Endodermal cell (in vitro differentiated cells): ENCODE data around the gene DENND2A. TPM values are rescaled to one million over a fixed set of nuclear protein-coding genes. Genes with fewer than 3 reads are reported as not detected.
A peak's percentile ranks its signal among the peaks of the same experiment; 100 is the strongest.

ENCODE experiments used
- DNase-seq: peaks from one replicate; pipeline ENCODE4 v3.0.0-alpha.2; 2017
- H3K27ac ChIP-seq: 2 replicates; pipeline ENCODE4 v1.5.1; 2013; ENCODE audit warnings: mild to moderate bottlenecking, low read depth, low read length, moderate library complexity
- H3K27me3 ChIP-seq: 2 replicates; pipeline ENCODE4 v1.6.1; 2013; ENCODE audit warnings: mild to moderate bottlenecking, low read length, moderate library complexity; ENCODE audit not compliant: insufficient read depth, control insufficient read depth, poor library complexity, severe bottlenecking
- H3K36me3 ChIP-seq: 2 replicates; pipeline ENCODE4 v1.7.0; 2013; ENCODE audit warnings: mild to moderate bottlenecking, low read length, moderate library complexity; ENCODE audit not compliant: control insufficient read depth, insufficient read depth
- H3K4me1 ChIP-seq: one replicate; pipeline ENCODE4 v1.7.0; 2013; ENCODE audit warnings: low read length; ENCODE audit not compliant: control insufficient read depth, insufficient read depth
- H3K4me3 ChIP-seq: 2 replicates; pipeline ENCODE4 v1.5.1; 2013; ENCODE audit warnings: mild to moderate bottlenecking, low read length, moderate library complexity
- H3K9ac ChIP-seq: 2 replicates; pipeline ENCODE4 v1.6.1; 2013; ENCODE audit warnings: mild to moderate bottlenecking, low read length, moderate library complexity; ENCODE audit not compliant: poor library complexity, severe bottlenecking; ENCODE audit errors: extremely low read depth
- H3K9me3 ChIP-seq: 2 replicates; pipeline ENCODE4 v1.6.1; 2013; ENCODE audit warnings: mild to moderate bottlenecking, low read length, moderate library complexity; ENCODE audit not compliant: control insufficient read depth
- H3K27ac Mint-ChIP-seq: 2 replicates; pipeline ENCODE4 v1.8.0; 2020; ENCODE audit warnings: mixed read lengths
- H3K27me3 Mint-ChIP-seq: 2 replicates; pipeline ENCODE4 v1.8.0; 2021; ENCODE audit warnings: mild to moderate bottlenecking, mixed read lengths; ENCODE audit not compliant: insufficient read depth
- H3K36me3 Mint-ChIP-seq: 2 replicates; pipeline ENCODE4 v1.8.0; 2020; ENCODE audit warnings: low read depth, mixed read lengths
- H3K4me1 Mint-ChIP-seq: 2 replicates; pipeline ENCODE4 v1.8.0; 2020; ENCODE audit warnings: mixed read lengths
- H3K4me3 Mint-ChIP-seq: 2 replicates; pipeline ENCODE4 v1.8.0; 2020; ENCODE audit warnings: mild to moderate bottlenecking, moderate library complexity, mixed read lengths
- H3K9me3 Mint-ChIP-seq: 2 replicates; pipeline ENCODE4 v1.8.0; 2020; ENCODE audit warnings: mild to moderate bottlenecking, mixed read lengths
- CTCF ChIP-seq: fragments of 200-600 bp; sonication (generic); conservative IDR thresholded peaks from 2 replicates; pipeline ENCODE4 v1.5.0; 2021; ENCODE audit warnings: antibody characterized with exemption, mild to moderate bottlenecking
- WGBS, 2 experiments: methylation state at CpG; one replicate each; pipeline versions ENCODE4 v1.1.5 to v1.1.7; 2013; ENCODE audit warnings: missing lambda C conversion rate in 2 of 2, mixed read lengths in 1 of 2; ENCODE audit not compliant: insufficient coverage in 1 of 2, insufficient read length in 1 of 2; 5-methylcytosine and 5-hydroxymethylcytosine counted together
- total RNA-seq, 2 donors: library from RNA; stranded (reverse); fragmentation: NEBNext Ultra II Directional in 1 of 2; extraction: Animal tissue kit (Norgen Biotek cat#: 25700) in 1 of 2; gene quantifications; 2 replicates in 1 of 2; 3 replicates in 1 of 2; pipeline ENCODE4 v1.2.1, GENCODE V29; 2021

The DENND2A gene
- total RNA-seq, 2 donors from 2014 or later = 28.5 to 40.6 TPM

GRCh38 chr7:140497241-140497769, 143.3 kb downstream of the DENND2A start:
- Mint-ChIP-seq H3K27ac (peak overlapping the region; percentile 37), H3K27me3 (no peaks in the 10 kb centered on the region), H3K9me3 (no peaks in the 10 kb centered on the region), H3K4me1 (peaks cover 14% of the 10 kb centered on the region), H3K36me3 (no peaks in the 10 kb centered on the region), H3K4me3 (no peak overlapping the region)
- no peak overlapping the region for H3K9ac ChIP-seq
- H3K4me1 ChIP-seq = no peaks in the 10 kb centered on the region
- no peak for TF ChIP-seq CTCF
- H3K27me3 ChIP-seq = no peaks in the 10 kb centered on the region
- H3K36me3 ChIP-seq = no peaks in the 10 kb centered on the region
- no peak overlapping the region for H3K27ac ChIP-seq
- H3K4me3 ChIP-seq = no peak overlapping the region
- WGBS, 2 experiments = 0 to 69% methylated on average over 1 to 5 of the region's 5 CpGs
- no peaks in the 10 kb centered on the region for H3K9me3 ChIP-seq
- DNase-seq = peak; percentile 58

GRCh38 chr7:140495514-140496097, 145.0 kb downstream of the DENND2A start:
- 95 to 98% methylated on average over 6 to 9 of the region's 9 CpGs for WGBS, 2 experiments
- no peaks in the 10 kb centered on the region for H3K27me3 Mint-ChIP-seq
- H3K27ac Mint-ChIP-seq = no peak overlapping the region
- Histone ChIP-seq H3K9me3 (no peaks in the 10 kb centered on the region), H3K36me3 (no peaks in the 10 kb centered on the region), H3K27ac (no peak overlapping the region), H3K9ac (no peak overlapping the region), H3K27me3 (no peaks in the 10 kb centered on the region), H3K4me3 (no peak overlapping the region), H3K4me1 (no peaks in the 10 kb centered on the region)
- H3K4me3 Mint-ChIP-seq = no peak overlapping the region
- no peaks in the 10 kb centered on the region for H3K36me3 Mint-ChIP-seq
- no peak for DNase-seq
- no peak for TF ChIP-seq CTCF
- H3K4me1 Mint-ChIP-seq = peaks cover 14% of the 10 kb centered on the region
- H3K9me3 Mint-ChIP-seq = no peaks in the 10 kb centered on the region

- H3K4me3 ChIP-seq = no peak overlapping the region
- H3K9me3 ChIP-seq = no peaks in the 10 kb centered on the region
- Mint-ChIP-seq H3K36me3 (no peaks in the 10 kb centered on the region), H3K27me3 (no peaks in the 10 kb centered on the region), H3K9me3 (no peaks in the 10 kb centered on the region), H3K4me1 (peaks cover 14% of the 10 kb centered on the region), H3K27ac (no peak overlapping the region), H3K4me3 (no peak overlapping the region)
- no peaks in the 10 kb centered on the region for H3K36me3 ChIP-seq
- DNase-seq = no peak
- TF ChIP-seq CTCF = no peak
- H3K9ac ChIP-seq = no peak overlapping the region
- H3K27me3 ChIP-seq = no peaks in the 10 kb centered on the region
- H3K4me1 ChIP-seq = no peaks in the 10 kb centered on the region
- 90 to 95% methylated on average over 8 to 9 of the region's 9 CpGs for WGBS, 2 experiments
- H3K27ac ChIP-seq = no peak overlapping the region
Observed at GRCh38 chr7:140494867-140495266, 145.7 kb downstream of the DENND2A start.
